Measurements from ENCODE around the gene ZC2HC1B.

DNA sequence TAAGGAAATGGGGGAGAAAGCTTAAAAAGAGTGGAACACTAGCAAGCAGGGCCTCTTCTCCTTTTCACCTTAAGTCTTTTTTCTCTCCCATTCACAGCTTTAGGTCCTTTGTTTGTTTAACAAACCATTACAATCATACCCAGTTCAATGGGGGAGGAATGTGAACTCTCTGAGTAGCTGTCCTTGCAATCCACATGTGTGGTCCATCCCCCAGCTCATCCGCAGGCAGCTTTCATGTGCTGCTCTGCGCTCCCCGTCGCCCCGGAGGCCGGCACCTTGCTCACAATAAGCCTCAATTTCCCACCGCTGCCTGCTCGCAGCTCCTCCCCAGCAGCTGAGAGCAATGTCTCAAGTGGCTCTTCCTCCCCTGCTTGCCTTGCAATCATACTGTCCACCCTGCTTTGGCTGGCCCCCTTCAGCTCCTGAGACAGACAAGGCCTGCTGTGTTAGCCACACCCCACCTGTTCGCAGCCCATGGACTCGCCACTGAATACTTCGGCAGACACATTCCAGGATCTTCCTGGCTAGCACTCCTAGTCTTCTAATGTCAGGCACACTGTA, 94.6 kb downstream of the ZC2HC1B start:
- no peak for TF ChIP-seq ZBTB8A (IDR thresholded peaks at IDR 0.05; ENCODE audit: partially characterized antibody)
- no peak for TF ChIP-seq TBL1XR1 (IDR thresholded peaks at IDR 0.05; ENCODE audit: low read length in 2 of 2)
- TF ChIP-seq ELF4 (CRISPR knock-in tag; IDR thresholded peaks at IDR 0.05): no peak
- TF ChIP-seq POLR2A (conservative IDR thresholded peaks at IDR 0.05): no peak
- no peak for TF ChIP-seq BCOR (IDR thresholded peaks at IDR 0.05)
- TF ChIP-seq BRD4 (IDR thresholded peaks at IDR 0.05): no peak
- TF ChIP-seq RB1 (IDR thresholded peaks at IDR 0.05; ENCODE audit: low read depth): no peak
- TF ChIP-seq ZNF57 (CRISPR knock-in tag; IDR thresholded peaks at IDR 0.05): no peak

Data from K562 (cell line).